NOMO-1 treated with dmso at 0.1 percent for 144 hours (cell line): Measurements from ENCODE around the gene SNX6.
A peak's percentile ranks its signal among the peaks of the same experiment; 100 is the strongest.
"Not testable (repeated sequence)": the region's sequence is repeated elsewhere in the genome, so short reads cannot be mapped to it uniquely, and the experiment has no call there.

Experiments
- DNase-seq: peaks from one replicate; lab custom pipeline; 2025; ENCODE audit not compliant: unreplicated experiment; lab: John Stamatoyannopoulos, UW

Gene SNX6

DNA sequence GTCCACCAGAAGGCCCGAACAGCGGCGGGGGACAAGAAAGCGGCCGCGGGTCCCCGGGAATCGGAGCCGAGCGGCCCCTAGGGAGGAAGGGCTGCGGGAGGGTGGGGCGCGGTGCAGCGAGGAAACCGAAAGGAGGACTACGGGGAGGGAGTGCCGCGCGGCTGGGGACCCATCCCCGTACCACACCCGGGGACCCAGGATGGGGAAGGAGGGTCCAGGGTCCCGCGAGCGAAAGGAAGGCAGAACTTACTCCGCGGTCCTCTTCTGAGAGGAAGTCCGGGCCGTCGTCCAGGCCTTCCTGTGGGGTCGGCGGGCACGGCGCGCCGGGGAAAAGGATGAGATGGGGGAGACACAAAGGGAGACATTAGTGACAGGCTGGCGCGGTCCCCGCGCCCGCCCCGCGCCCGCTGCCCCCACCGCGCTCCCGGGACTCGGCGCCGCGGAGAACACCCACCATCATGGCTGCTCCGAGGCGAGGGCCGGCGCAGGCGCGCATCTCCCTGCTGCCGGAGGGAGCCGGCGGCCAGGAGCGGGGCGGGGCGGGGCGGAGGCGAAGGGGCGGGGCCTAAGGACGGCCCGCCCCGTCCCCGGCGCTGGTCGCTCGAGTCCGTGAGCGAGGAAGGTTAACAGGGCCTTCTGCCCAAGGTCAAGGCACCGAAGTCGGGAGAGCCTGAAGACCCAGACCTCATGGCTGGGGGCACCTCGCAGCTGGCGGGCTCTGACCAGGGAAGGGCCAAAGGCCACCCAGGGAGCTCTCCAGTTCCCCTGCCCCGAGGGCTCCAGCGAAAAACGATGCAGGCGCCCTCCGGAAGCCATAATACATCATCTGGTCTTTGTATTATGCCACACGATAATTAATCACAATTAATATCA is at the start of gene SNX6:
TSS of gene SNX6 (minus strand) at position 492 of the 873 bp plus-strand sequence. CDS start at position 460, 32 bp downstream.
- peak; percentile 44 for DNase-seq

DNA sequence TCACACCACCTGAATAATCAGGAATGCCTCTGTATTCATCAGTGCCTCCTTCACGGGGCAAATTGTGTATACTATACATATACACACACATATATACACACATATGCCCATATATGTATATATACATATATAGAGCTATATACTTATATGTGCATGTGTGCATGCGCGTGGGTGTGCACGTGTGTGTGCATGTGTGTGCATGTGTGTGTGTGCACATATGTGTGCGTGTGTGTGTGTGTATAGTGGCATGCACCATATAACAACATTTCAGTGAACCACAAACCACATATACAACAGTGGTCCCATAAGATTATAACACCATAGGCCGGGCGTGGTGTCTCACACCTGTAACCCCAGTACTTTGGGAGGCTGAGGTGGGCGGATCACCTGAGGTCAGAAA is 48.8 kb upstream of the SNX6 start:
- no peak for DNase-seq

DNA sequence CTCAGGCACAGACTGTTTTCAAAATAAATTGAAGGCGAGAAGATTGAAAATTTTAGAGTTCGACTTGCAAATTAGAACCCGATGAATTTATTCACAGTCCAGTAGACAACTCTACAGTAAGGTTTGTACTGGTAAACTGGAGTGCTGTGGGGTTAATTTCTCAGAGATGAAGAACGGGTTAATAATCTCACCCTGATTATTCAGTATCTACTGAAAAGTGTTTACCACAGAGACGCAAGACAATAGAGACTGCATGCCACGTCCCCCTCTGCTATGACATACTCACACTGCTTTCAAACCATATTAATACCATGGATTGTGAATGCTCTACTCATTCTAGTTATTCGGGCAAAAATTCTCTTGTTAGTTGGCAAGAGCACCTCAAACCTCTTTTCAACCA is 48.4 kb upstream of the SNX6 start:
- DNase-seq = no peak

DNA sequence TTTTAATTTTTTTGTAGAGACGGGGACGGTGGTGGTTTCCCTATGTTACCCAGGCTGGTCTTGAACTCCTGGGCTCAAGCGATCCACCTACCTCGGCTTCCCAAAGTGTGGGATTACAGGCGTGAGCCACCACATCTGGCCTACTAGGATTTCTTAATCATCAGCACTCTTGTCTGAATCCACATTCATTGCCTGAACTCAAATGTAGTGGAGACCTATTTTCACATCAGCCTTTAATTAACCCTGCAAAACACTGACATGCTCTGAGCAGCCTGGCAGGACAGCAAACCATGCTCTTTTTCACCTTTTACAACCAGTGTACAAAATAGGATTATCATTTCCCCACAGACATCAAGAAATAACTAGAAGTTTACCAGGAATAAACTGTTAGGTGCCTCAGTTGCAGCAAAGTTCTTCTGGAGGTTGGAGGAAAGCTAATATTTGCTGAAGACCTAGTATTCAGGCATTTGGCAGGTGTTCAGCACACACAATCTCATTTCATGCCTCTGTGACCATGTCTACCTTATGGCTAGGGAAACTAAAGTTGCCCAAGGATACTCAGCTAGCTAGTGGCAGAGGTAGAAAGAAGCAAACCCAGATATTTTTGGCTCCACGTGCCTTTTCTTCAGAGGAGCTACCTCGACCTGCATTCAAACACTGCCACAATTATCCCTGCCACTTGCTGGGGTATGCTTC is 46.7 kb upstream of the SNX6 start:
- no peak for DNase-seq

DNA sequence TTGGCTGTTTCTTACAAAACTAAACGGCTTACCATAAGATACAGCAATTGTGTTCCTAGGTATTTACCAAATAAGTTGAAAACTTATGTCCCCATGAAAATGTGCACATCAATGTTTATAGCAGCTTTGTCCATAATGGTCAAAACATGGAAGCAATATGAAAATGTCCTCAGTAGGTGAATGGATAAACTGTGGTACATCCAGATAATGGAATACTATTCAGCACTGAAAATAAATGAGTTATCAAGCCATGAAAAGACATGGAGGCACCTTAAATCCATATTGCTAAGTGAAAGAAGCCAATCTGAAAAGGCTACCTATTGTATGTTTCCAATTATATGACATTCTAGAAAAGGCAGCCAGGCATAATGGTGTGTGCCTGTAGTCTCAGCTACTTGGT is 43.8 kb upstream of the SNX6 start:
- DNase-seq = no peak

DNA sequence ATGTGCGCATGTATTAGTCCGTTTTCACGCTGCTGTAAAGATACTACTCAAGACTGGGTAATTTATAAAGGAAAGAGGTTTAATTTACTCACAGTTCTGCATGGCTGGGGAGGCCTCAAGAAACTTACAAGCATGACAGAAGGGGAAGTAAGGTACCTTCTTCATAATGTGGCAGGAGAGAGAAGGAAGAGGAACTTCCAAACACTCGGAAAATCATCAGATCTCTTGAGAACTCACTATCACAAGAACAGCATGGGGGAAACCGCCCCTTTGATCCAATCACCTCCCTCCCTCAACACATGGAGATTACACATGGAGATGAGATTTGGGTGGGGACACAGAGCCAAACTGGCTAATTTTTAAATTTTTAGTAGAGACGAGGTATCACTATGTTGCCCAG is 41.8 kb upstream of the SNX6 start:
- no peak for DNase-seq

DNA sequence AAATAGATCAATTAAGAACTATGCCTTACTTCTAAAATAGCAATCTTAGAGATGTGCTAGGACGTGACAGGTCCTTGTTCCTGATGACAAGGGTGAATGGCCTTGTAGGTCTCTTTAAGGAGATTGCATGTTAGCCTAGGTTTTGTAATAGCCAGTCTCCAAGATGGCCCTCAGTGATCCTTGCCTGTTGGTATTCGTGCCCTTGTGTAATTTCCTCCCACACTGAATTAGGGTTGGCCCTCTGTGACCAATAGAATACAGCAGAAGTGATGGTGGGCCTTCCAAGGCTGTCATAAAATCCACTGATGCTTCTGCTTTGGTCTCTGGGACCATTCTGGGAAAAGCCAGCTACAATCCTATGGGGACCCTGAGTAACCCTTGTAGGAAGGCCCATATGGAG is 38.2 kb upstream of the SNX6 start:
- DNase-seq = peak; percentile 52

DNA sequence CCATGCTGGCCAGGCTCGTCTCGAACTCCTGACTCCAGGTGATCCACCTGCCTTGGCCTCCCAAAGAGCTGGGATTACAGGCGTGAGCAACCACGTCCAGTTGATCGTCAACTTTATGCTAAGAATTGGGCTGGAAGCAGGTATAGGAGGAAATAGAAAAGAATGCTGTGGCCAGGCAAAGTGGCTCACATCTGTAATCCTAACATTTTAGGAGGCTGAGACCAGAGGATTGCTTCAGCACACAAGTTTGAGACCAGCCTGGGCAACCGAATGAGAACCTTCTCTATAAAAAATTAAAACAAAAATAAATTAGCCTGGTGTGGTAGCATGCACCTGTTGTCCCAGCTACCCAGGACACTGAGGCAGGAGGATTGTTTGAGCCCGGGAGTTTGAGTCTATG is 37.1 kb upstream of the SNX6 start:
- no peak for DNase-seq

DNA sequence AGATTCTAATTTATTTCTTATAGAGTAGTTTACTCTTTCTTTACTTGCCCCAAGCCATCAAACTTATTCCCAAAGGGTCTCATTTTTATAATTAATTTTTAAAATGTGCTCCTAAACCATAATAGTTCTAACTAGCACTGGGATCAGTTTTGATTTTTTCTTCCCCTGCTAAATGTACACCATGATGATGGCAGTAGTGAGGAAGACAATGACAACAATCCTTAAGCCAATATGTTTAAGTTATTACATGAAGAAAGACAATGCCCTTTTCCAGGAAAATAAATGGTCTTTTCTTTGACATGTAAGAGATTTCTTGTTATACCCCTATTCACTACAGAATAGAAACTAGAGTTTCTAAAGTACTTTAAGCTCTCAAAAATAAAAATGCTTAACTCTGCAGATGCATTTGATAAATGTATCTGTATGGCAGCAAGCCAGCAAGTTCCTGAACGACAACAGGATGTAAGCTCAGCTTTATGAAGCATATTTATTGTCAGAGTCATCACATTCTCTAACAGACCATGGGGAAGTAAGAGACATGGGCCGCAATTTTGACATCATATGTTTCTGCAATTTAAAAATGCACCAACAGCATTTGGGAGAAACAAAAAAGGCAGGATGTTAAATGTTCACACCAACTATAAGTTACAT is 36.0 kb upstream of the SNX6 start:
- DNase-seq = peak; percentile 35

DNA sequence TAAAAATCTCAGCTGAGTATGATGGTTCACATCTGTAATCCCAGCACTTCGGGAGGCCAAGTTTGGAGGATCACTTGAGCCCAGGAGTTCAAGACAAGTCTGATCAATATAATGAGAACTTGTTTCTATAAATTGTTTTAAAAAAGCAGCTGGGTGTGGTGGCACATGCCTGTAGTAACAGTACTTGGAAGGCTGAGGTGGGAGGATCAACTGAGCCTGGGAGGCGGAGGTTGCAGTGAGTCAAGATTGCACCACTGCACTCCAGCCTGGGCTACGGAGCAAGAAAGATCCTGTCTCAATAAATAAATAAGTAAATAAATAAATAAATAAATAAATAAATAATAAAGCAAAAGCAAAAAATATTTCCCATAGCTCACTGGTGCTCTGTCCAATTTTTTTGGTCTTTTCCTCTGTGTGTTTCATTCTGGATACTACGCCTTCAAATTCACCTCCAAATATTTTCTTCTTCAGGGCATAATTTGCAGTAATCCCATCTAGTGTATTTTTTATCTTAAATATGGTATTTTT is 32.7 kb upstream of the SNX6 start:
- DNase-seq = no peak

DNA sequence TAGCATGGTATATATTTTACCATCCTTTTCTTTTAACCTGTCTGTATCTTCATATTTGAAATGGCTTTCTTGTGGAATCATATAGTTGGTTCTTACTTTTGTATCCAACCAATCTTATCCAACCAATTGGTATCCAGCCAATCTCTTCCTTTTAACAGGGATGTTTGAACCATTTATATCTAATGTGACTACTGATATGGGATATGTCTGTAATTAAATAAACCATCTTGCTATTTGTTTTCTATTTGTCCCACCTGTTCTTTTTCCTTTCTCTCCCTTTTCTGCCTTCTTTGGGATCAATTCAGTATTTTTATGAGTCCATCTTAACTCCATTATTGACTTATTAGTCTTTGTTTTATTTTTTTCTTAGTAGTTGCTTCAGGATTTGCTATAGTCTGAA is 30.8 kb upstream of the SNX6 start:
- no peak for DNase-seq

DNA sequence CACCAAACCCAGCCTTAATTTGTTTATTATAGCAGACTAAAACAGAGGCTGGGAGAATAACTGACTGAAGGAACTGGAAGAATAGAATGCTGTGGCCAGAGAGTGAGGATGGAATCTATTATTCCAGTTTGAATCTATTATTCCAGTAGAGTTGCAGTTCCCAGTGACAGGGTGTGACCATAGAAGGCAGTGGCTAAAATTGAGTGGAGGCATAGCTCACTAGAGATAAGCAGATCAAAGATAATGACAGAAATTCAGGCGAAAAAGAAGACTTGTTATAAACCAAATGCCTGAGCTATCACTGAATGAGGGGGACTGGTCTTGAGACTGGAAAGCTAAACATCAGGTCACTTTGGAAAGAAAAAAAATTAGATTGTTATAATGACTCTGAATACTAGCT is 26.0 kb upstream of the SNX6 start:
- no peak for DNase-seq

DNA sequence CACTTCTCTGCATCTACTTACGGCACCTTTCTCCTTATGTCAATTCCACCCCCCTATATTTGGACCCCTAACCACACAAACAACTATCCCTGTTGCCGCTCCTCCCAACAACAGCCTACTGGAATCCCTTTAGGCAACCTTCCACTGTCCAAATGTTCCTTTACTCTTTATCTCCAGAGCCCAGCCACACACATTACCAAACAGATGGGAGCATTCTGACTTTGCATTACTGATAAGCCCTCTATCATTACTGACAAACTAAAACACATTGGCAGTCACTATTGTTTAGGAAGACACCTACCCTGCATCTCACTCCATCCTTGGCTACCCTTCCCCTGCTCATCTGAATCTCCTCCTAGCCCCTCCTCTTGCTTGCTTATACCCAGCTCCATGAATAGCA is 23.1 kb upstream of the SNX6 start:
- DNase-seq = not testable (repeated sequence)

DNA sequence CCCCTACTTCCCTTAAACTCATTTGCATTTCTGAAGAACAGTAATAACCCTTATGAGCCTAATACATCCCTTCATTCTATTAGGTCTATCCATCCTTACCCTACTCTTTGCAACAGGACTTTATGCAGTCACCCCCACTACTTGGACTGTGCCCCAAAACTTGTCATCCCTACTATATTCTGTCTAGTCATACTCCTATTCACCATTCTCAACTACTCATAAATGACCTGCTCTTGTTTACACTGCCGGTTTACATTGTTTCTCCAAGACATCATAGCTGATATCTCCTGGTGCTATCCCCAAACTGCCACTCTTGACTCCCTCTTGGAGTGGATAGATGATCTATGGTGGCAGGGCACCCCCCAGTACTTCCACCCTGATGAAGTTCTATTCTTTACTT is 22.4 kb upstream of the SNX6 start:
- not testable (repeated sequence) for DNase-seq

DNA sequence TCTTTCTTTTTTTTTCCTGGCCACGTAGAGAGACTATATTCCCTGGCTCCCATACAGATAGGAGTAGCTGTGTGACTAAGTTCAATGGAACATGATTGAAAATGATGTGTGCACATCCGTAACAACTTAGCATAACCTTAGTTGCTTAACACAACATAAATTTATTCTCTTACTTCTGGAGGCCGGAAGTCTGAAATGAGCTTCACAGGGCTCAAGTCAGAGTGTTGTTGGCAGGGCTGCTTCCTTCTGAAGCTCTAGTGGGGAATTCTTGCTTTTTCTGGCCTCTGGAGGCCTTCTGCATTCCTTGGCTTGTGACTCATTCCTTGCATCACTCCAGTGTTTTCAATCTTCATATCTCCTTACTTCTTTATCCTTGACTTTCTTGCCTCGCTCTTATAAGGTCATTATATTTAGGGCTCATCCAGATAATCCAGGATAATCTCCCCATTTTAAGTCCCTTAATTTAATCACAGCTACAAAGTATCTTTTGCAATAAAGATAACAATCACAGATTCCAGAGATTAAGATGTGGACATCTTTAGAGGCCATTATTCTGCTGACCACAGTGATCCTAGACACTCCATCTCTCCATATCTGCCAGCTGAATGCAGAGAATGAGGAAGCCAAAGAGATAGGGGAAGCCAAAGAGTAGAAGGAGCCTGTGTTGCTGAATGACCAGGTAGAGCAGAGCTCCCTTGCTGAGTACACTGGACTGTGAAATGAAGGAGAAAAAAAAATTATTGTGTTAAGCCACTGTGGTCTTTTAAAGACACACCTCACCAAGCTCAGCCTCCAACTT is 21.0 kb upstream of the SNX6 start:
- no peak for DNase-seq

DNA sequence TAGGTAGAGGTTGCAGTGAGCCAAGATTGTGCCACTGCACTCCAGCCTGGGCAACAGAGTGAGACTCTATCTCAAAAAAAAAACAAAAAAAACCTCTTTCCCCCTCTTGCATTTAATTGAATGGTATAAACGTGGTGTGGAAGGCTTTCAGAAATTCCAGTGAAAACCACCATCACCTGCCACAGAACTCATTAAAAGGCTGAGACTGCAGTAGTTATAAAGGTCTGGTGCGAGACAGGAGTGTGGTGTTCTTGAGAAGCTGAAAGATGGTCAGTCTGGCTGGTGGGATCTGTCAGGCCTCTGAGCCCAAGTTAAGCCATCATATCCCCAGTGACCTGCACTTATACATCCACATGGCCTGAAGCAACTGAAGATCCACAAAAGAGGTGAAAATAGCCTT is 20.1 kb upstream of the SNX6 start:
- not testable (repeated sequence) for DNase-seq

DNA sequence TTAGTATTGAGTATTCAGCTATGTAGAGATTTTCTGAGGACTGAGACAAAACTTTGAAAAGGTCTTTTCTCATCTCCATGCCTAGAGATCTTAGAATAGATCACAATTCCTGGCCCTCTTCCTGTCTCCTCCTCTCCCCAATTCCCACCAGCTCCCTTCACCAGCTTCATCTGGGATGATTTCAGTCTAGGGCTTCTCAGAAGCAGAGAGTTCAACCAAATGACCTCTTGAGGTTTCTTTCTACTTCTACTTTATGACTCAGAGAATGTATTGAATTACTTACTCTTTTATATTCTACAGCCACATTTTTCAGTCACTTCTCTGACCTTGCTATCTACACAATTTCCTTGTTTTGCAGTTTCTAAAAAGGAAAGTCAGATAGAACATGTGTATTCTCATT is 19.4 kb upstream of the SNX6 start:
- no peak for DNase-seq

DNA sequence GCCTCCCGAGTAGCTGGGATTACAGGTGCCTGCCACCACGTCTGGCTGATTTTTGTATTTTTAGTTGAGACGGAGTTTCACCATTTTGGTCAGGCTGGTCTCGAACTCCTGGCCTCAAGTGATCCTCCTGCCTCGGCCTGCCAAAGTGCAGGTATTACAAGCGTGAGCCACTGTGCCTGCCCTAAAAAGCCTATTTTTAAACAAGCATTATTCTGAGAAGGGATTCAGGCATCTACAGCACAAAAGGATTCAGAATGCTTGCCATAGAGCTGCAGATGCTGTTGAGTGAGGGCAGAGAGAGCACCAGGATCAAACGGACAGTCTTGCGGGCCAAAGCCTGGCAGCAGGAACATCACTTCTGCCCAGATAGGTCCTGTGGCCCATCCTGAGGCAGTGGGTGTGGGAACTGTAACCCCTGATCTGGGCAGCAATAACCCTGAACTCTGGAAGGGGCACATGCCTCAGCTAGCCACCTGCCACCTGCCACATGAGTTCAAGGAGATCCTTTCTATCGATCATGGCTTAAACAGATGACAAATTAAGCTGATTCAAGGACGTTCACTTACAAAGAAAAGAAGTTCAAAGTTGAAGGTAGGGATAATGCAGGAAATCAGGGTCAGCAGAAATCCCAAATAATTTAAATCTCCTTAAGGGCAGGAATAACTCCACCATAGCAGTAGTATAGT is 16.8 kb upstream of the SNX6 start:
- DNase-seq = no peak

DNA sequence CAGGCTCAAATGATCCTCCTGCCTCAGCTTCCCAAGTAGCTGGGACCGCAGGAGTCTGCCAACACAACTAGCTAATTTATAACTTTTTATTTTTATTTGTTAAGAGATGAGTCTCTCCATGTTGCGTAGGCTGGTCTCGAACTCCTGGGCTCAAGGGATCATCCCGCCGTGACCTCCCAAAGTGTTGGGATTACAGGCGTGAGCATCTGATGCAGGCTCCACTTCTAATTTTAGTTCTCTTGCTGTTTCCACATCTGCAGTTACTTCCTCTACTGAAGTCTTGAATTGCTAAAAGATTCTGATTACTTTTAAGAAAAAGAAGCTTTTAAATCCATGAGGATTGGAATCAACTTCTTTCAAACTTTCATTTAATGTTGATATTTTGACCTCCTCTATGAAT is 13.4 kb upstream of the SNX6 start:
- DNase-seq = peak; percentile 14

DNA sequence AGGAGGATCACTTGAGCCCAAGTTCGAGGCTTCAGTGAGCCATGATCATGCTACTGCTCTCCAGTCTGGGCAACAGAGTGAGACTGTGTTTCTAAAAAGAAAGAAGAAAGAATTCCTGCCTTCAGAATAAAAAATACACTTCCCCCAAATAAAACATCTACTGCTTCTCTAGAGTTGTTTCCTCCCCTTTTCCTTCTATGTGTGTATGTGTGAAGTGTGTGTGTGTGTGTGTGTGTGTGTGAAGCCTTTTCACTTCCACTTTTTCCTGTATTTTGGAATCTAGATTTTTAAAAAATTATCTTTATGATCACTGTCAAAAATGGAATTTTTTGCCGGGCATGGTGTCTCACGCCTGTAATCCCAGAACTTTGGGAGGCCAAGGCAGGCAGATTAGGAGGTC is 12.6 kb upstream of the SNX6 start:
- DNase-seq = no peak
